ENCODE results near the gene YEATS4.

Gene YEATS4

GRCh38 chr12:69430942-69431590, 71.5 kb downstream of the YEATS4 start:
- DNase-seq (ENCODE audit: low read depth in 1 of 2, low spot score in 1 of 2) = no peak
- no peaks in the 10 kb centered on the region for H3K27me3 ChIP-seq (ENCODE audit: insufficient read depth, poor library complexity, severe bottlenecking)
- no peak for TF ChIP-seq SPI1 (IDR thresholded peaks at IDR 0.05; ENCODE audit: borderline replicate concordance, low read depth)
- TF ChIP-seq CTCF (IDR thresholded peaks at IDR 0.05; ENCODE audit: insufficient read depth, low read length) = no peak
- no peak for TF ChIP-seq POLR2AphosphoS5 (IDR thresholded peaks at IDR 0.05; ENCODE audit: low read depth)
- TF ChIP-seq, protein P1, sequence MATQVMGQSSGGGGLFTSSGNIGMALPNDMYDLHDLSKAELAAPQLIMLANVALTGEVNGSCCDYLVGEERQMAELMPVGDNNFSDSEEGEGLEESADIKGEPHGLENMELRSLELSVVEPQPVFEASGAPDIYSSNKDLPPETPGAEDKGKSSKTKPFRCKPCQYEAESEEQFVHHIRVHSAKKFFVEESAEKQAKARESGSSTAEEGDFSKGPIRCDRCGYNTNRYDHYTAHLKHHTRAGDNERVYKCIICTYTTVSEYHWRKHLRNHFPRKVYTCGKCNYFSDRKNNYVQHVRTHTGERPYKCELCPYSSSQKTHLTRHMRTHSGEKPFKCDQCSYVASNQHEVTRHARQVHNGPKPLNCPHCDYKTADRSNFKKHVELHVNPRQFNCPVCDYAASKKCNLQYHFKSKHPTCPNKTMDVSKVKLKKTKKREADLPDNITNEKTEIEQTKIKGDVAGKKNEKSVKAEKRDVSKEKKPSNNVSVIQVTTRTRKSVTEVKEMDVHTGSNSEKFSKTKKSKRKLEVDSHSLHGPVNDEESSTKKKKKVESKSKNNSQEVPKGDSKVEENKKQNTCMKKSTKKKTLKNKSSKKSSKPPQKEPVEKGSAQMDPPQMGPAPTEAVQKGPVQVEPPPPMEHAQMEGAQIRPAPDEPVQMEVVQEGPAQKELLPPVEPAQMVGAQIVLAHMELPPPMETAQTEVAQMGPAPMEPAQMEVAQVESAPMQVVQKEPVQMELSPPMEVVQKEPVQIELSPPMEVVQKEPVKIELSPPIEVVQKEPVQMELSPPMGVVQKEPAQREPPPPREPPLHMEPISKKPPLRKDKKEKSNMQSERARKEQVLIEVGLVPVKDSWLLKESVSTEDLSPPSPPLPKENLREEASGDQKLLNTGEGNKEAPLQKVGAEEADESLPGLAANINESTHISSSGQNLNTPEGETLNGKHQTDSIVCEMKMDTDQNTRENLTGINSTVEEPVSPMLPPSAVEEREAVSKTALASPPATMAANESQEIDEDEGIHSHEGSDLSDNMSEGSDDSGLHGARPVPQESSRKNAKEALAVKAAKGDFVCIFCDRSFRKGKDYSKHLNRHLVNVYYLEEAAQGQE (IDR thresholded peaks at IDR 0.05; ENCODE audit: insufficient replicate concordance, low read depth) = no peak
- no peak for TF ChIP-seq GABPA (IDR thresholded peaks at IDR 0.05; ENCODE audit: low read depth)
- H3K4me3 ChIP-seq (replicated peaks; ENCODE audit: insufficient read depth, low read length) = no peak overlapping the region
- H3K27ac ChIP-seq (replicated peaks) = no peak overlapping the region

GRCh38 chr12:69431591-69432222, 72.2 kb downstream of the YEATS4 start:
- no peak for DNase-seq (ENCODE audit: low read depth in 1 of 2, low spot score in 1 of 2)
- H3K4me3 ChIP-seq (replicated peaks; ENCODE audit: insufficient read depth, low read length) = no peak overlapping the region
- TF ChIP-seq SPI1 (IDR thresholded peaks at IDR 0.05; ENCODE audit: borderline replicate concordance, low read depth) (no peak), GABPA (IDR thresholded peaks at IDR 0.05; ENCODE audit: low read depth) (no peak), CTCF (IDR thresholded peaks at IDR 0.05; ENCODE audit: insufficient read depth, low read length) (no peak), POLR2AphosphoS5 (IDR thresholded peaks at IDR 0.05; ENCODE audit: low read depth) (no peak)
- TF ChIP-seq, protein P1 (IDR thresholded peaks at IDR 0.05; ENCODE audit: insufficient replicate concordance, low read depth) = no peak

GRCh38 chr12:69433653-69434052, 74.1 kb downstream of the YEATS4 start:
- Histone ChIP-seq H3K4me3 (replicated peaks; ENCODE audit: insufficient read depth, low read length) (no peak overlapping the region), H3K27ac (replicated peaks) (no peak overlapping the region), H3K27me3 (ENCODE audit: insufficient read depth, poor library complexity, severe bottlenecking) (no peaks in the 10 kb centered on the region)
- DNase-seq (ENCODE audit: low read depth in 1 of 2, low spot score in 1 of 2) = no peak
- no peak for TF ChIP-seq CTCF (IDR thresholded peaks at IDR 0.05; ENCODE audit: insufficient read depth, low read length)
- TF ChIP-seq, protein P1 (IDR thresholded peaks at IDR 0.05; ENCODE audit: insufficient replicate concordance, low read depth) = no peak
- no peak for TF ChIP-seq SPI1 (IDR thresholded peaks at IDR 0.05; ENCODE audit: borderline replicate concordance, low read depth)
- TF ChIP-seq GABPA (IDR thresholded peaks at IDR 0.05; ENCODE audit: low read depth) = no peak
- no peak for TF ChIP-seq POLR2AphosphoS5 (IDR thresholded peaks at IDR 0.05; ENCODE audit: low read depth)

More at GRCh38 chr12:69431591-69432222, 72.2 kb downstream of the YEATS4 start:
- Histone ChIP-seq H3K27ac (replicated peaks) (no peak overlapping the region), H3K27me3 (ENCODE audit: insufficient read depth, poor library complexity, severe bottlenecking) (no peaks in the 10 kb centered on the region)
